Left ventricle myocardium inferior (tissue), 1 donor: ENCODE measurements around the gene SSPN. TPM values are rescaled to one million over a fixed set of nuclear protein-coding genes. Genes with fewer than 3 reads are reported as not detected.

Experiments used
- DNase-seq: peaks from one replicate; pipeline ENCODE4 v3.0.0-alpha.2; 2020
- H3K27ac ChIP-seq: fragments of 200-600 bp; replicated peaks from 2 replicates; pipeline ENCODE4 v1.8.0; 2021
- H3K27me3 ChIP-seq: fragments of 200-600 bp; 2 replicates; pipeline ENCODE4 v1.8.0; 2021; ENCODE audit warnings: low read depth
- H3K36me3 ChIP-seq: fragments of 200-600 bp; 2 replicates; pipeline ENCODE4 v1.8.0; 2021
- H3K4me1 ChIP-seq: fragments of 200-600 bp; 2 replicates; pipeline ENCODE4 v1.8.0; 2021
- H3K4me3 ChIP-seq: fragments of 200-600 bp; 2 replicates; pipeline ENCODE4 v1.8.0; 2021; ENCODE audit warnings: mild to moderate bottlenecking, moderate library complexity
- H3K9me3 ChIP-seq: fragments of 200-600 bp; replicated peaks from 2 replicates; pipeline ENCODE4 v1.8.0; 2021
- intact Hi-C: fragments of 100-400 bp; cut with micrococcal nuclease; formaldehyde crosslinking; loops from one replicate; pipeline ENCODE4 v1.11.0; 2022
- long read RNA-seq: library from polyadenylated mRNA; unstranded; transcript quantifications from one replicate; pipeline ENCODE4 v2.0.0, GENCODE V29; 2021
- total RNA-seq: library from RNA; stranded (reverse); fragmentation: NEBNext Ultra II Directional; extraction: Animal tissue kit (Norgen Biotek cat#: 25700); gene quantifications from one replicate; pipeline ENCODE4 v1.2.1, GENCODE V29; 2021
- TF ChIP-seq, protein P1 (sequence below): fragments of 200-600 bp; IDR thresholded peaks from 2 replicates; pipeline ENCODE4 v1.8.0; 2021; ENCODE audit warnings: antibody characterized with exemption, mild to moderate bottlenecking, borderline replicate concordance
- donor health status: DM: no; HTN: yes; CAD: no; lungs with severe emphysema.

SSPN gene, protein sequence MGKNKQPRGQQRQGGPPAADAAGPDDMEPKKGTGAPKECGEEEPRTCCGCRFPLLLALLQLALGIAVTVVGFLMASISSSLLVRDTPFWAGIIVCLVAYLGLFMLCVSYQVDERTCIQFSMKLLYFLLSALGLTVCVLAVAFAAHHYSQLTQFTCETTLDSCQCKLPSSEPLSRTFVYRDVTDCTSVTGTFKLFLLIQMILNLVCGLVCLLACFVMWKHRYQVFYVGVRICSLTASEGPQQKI
- 67.4 TPM for total RNA-seq
- long read RNA-seq, full-length matches to known transcripts = 42 of 45 reads
- long read RNA-seq, partial matches to known transcripts = 0 of 45 reads
- long read RNA-seq, other reads (novel, unspliced or antisense) = 3 of 45 reads

DNA sequence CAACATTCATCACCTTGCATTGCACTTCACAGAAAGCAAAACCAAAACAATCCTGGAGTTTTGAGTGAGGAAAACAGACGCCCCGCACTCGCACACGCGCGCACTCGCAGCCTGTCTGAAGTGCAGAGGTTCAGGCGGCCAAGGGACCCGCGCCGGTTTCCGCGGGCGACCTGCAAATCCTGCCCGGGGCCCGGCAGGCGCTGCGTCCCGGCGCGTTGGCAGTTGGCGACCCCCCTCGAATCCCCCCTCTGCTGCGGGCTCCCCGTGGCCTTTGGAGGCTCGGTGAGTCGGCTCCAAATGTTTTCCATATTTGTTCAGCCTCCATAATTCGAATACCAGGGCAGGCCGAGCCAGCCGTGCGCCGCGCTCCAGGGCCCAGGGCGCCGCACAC, at the start of gene SSPN:
Gene SSPN (plus strand): TSS at position 324 of the 391 bp plus-strand sequence. CDS start 100 bp downstream, outside the sequence.
- Histone ChIP-seq H3K4me1 (peaks cover 43% of the 10 kb centered on the region), H3K9me3 (no peaks in the 10 kb centered on the region), H3K27ac (peak within 1 kb of the TSS; percentile 88), H3K36me3 (no peaks in the 10 kb centered on the region), H3K27me3 (no peaks in the 10 kb centered on the region), H3K4me3 (peak within 1 kb of the TSS; percentile 79)
- intact Hi-C loops = loop anchor here (10.0 kb wide), 1 partner anchor 70 kb away; the partner anchor contains the start of gene BHLHE41
- TF ChIP-seq, protein P1, sequence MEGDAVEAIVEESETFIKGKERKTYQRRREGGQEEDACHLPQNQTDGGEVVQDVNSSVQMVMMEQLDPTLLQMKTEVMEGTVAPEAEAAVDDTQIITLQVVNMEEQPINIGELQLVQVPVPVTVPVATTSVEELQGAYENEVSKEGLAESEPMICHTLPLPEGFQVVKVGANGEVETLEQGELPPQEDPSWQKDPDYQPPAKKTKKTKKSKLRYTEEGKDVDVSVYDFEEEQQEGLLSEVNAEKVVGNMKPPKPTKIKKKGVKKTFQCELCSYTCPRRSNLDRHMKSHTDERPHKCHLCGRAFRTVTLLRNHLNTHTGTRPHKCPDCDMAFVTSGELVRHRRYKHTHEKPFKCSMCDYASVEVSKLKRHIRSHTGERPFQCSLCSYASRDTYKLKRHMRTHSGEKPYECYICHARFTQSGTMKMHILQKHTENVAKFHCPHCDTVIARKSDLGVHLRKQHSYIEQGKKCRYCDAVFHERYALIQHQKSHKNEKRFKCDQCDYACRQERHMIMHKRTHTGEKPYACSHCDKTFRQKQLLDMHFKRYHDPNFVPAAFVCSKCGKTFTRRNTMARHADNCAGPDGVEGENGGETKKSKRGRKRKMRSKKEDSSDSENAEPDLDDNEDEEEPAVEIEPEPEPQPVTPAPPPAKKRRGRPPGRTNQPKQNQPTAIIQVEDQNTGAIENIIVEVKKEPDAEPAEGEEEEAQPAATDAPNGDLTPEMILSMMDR = no peak
- DNase-seq = peak; percentile 73

DNA sequence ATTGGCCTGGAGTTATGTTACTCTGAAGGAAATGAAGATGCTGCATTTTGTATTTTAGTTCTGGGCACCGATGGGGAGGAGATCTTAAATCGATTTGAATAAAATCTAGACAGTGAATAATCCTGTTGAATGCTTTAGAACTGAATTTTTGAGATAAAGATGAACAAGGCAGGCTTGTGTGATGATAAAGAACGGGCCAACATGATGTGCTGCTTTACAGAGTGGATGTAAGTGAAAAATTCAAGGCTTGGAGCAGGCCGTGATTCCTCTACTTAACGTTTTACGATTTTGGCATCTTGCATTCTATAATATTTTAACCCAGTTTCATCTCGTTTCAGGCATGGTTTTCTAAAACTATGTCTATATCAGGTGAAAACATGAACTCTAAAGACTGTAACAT, 47.1 kb upstream of the SSPN start:
- TF ChIP-seq, protein P1 = no peak
- Histone ChIP-seq H3K27ac (no peak overlapping the region), H3K4me3 (no peak overlapping the region), H3K27me3 (no peaks in the 10 kb centered on the region), H3K36me3 (no peaks in the 10 kb centered on the region), H3K4me1 (peaks cover 25% of the 10 kb centered on the region), H3K9me3 (no peaks in the 10 kb centered on the region)
- no peak for DNase-seq
- intact Hi-C loops = no loop called here

DNA sequence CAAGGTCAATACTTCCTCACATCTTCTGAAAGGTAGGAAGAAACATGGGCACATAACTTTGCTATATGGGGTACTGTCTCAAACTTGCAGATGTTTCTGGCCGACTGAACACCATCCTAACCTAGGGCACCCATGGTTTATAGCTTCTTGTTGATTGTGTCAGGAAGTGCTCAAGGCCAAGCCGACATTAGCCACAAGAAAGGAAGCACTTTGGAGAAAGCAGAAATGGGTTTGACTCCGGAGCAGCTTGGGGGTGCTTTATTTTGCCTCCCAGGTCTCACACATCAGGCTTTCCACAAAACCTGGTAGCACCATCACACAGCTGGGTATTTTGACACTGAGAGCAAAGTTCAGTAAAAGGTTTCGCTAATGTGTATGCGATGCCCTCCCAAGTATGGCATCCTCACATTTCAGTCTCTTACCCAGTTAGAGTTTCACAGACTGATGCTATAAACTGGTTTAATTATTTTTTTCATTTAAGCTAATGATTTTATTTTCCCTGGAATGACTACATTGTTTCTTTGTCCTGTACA, 45.3 kb upstream of the SSPN start:
- H3K9me3 ChIP-seq = no peaks in the 10 kb centered on the region
- intact Hi-C loops = no loop called here
- no peak for DNase-seq
- peaks cover 36% of the 10 kb centered on the region for H3K4me1 ChIP-seq
- H3K27ac ChIP-seq = no peak overlapping the region
- TF ChIP-seq, protein P1 = no peak
- H3K27me3 ChIP-seq = no peaks in the 10 kb centered on the region
- no peaks in the 10 kb centered on the region for H3K36me3 ChIP-seq
- no peak overlapping the region for H3K4me3 ChIP-seq

DNA sequence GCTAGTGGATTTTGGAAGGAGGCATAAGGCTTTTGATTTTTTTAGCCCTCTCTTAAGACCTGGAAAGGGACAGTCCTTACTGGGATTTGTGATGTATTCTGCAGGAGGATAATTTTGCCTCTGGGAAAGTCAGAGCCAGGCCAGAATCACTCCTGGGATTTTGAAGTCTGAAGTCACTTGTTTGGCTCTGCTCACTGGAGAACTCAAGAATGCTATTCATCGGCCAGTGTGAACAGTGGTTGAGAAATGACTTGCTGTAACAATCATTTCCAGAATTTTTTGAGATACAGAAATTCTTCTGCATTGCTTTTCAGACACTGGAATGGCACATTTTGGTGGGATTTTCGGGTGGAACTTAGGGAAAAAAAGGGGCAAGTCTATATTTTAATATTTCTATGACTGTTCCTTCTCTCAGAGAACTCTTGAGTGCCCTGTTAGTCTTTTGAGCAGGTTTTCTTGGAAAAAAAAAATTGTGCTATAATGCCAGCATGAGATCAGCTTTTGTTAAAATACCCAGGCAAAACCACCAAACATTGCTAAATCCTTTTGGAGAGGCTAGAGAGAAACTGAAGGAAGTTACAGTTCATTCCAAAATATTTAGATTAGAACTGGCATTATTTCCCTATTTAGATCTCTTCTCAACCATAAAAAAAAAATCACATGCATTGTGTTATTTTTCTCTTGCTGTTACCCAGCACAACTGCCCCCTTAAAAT, 44.5 kb upstream of the SSPN start:
- no peaks in the 10 kb centered on the region for H3K9me3 ChIP-seq
- no peaks in the 10 kb centered on the region for H3K27me3 ChIP-seq
- H3K4me3 ChIP-seq = no peak overlapping the region
- intact Hi-C loops = no loop called here
- H3K36me3 ChIP-seq = no peaks in the 10 kb centered on the region
- peaks cover 36% of the 10 kb centered on the region for H3K4me1 ChIP-seq
- DNase-seq = no peak
- H3K27ac ChIP-seq = peak overlapping the region; percentile 31
- TF ChIP-seq, protein P1 = no peak

DNA sequence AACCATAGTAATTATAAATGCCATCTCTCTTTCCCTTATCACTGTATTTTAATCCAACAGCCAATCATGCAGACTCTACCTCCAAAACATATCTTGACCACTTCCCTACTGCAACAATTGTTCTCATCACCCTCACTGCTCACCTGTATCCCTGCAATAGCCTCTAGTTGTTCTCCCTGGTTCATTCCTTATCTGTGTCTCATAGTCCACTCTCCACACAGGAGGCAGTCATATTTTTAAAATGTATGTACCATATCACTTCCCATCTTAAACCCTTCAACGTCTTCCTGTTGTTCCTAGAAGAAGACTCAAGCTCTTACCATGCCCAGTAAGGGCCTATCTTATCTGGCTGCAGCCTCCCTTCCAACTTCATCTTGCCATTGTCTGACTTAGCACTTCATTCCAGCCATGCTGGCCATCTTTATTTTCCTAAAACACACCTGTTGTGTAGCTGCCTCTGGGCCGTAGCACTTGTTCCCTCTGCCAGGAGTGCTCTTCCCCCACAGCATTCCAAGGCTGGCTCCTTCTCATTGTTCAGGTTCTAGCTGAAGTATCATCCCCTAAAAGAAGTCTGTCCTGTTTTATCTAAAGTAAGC, 42.8 kb upstream of the SSPN start:
- H3K4me1 ChIP-seq = peaks cover 36% of the 10 kb centered on the region
- no peak for DNase-seq
- no peaks in the 10 kb centered on the region for H3K36me3 ChIP-seq
- H3K27ac ChIP-seq = peak overlapping the region; percentile 61
- no peaks in the 10 kb centered on the region for H3K9me3 ChIP-seq
- intact Hi-C loops = no loop called here
- TF ChIP-seq, protein P1 = no peak
- no peak overlapping the region for H3K4me3 ChIP-seq
- H3K27me3 ChIP-seq = no peaks in the 10 kb centered on the region
